ENCODE measurements around the gene CADPS2. TPM values are rescaled to one million over a fixed set of nuclear protein-coding genes. Genes with fewer than 3 reads are reported as not detected.

Gene CADPS2
- total RNA-seq, 2 experiments from 2014 or later, result not detected

DNA sequence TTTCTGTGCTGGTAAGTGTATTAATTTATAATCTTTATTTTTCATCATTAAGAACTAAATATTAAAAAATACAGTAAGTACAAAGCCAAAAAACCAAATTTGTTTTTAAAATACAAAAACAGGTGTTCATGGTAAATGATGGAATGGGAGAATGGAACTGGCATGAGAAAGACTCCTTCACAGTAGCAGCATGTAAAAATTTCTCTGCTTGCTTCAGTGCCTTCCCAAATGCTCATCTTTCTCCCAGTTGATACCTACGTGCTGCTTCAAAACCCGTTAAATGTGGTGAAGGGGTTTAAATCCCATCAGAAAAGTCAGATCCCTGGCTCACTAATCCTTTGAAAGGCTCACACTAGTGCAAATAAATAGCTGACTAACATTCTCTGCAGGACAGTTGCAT is 191.6 kb downstream of the CADPS2 start:
- no peak for ATAC-seq (ENCODE audit: poor library complexity)
- no peak for DNase-seq
- Histone ChIP-seq H3K4me3 (ENCODE audit: low read length) (no peak overlapping the region), H3K4me1 (ENCODE audit: insufficient read depth, low read length) (no peaks in the 10 kb centered on the region), H3K36me3 (ENCODE audit: insufficient read depth, low read length) (no peaks in the 10 kb centered on the region), H3K9me3 (ENCODE audit: control insufficient read depth in 1 of 2, insufficient read depth in 1 of 2, low read length in 2 of 2) (peaks cover 0 to 20% of the 10 kb centered on the region in 2 experiments), H3K27me3 (ENCODE audit: control insufficient read depth in 1 of 2, insufficient read depth in 2 of 2, low read length in 2 of 2) (no peaks in the 10 kb centered on the region), H3K27ac (ENCODE audit: low read depth in 1 of 2, low read length in 2 of 2) (no peak overlapping the region)
- H3K27me3 Mint-ChIP-seq, result no peaks in the 10 kb centered on the region
- intact Hi-C loops (cut with DNase I, micrococcal nuclease), result no loop called here
- H3K4me3 Mint-ChIP-seq, result no peak overlapping the region
- ChIA-PET POLR2A (no interaction called here), CTCF (no interaction called here)
- H3K9me3 Mint-ChIP-seq, result peaks cover 11% of the 10 kb centered on the region
- H3K36me3 Mint-ChIP-seq (ENCODE audit: low read depth), result no peaks in the 10 kb centered on the region
- no peak overlapping the region for H3K27ac Mint-ChIP-seq
- no peaks in the 10 kb centered on the region for H3K4me1 Mint-ChIP-seq (ENCODE audit: low read depth)
- TF ChIP-seq, protein P1, sequence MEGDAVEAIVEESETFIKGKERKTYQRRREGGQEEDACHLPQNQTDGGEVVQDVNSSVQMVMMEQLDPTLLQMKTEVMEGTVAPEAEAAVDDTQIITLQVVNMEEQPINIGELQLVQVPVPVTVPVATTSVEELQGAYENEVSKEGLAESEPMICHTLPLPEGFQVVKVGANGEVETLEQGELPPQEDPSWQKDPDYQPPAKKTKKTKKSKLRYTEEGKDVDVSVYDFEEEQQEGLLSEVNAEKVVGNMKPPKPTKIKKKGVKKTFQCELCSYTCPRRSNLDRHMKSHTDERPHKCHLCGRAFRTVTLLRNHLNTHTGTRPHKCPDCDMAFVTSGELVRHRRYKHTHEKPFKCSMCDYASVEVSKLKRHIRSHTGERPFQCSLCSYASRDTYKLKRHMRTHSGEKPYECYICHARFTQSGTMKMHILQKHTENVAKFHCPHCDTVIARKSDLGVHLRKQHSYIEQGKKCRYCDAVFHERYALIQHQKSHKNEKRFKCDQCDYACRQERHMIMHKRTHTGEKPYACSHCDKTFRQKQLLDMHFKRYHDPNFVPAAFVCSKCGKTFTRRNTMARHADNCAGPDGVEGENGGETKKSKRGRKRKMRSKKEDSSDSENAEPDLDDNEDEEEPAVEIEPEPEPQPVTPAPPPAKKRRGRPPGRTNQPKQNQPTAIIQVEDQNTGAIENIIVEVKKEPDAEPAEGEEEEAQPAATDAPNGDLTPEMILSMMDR (IDR thresholded peaks at IDR 0.05), result no peak

DNA sequence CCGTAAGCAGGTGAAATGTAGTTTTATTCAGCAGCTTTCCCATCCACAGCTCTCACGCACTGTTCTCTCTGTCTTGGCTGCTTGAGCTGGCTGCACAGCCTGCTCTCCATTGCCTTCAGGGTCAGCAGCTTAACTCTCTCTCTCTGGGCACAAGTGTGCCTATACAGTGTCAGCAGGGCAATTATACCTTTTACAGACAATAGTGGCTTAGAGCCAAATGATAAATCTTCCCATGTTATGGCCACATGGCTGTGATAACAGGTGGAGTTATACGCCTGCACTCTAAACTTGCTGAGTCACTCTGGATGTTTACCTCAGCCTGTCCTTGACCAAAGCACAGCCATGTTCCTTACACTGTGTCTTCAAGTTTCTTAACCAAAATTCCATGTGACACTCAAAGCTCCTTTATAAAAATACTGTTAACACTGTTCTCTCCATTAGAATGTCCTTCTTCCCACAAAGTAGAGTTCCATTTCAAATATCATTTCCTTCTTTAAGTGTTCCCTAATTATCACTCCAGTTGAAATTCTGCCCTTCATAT is 193.4 kb downstream of the CADPS2 start:
- H3K4me3 Mint-ChIP-seq, result no peak overlapping the region

DNA sequence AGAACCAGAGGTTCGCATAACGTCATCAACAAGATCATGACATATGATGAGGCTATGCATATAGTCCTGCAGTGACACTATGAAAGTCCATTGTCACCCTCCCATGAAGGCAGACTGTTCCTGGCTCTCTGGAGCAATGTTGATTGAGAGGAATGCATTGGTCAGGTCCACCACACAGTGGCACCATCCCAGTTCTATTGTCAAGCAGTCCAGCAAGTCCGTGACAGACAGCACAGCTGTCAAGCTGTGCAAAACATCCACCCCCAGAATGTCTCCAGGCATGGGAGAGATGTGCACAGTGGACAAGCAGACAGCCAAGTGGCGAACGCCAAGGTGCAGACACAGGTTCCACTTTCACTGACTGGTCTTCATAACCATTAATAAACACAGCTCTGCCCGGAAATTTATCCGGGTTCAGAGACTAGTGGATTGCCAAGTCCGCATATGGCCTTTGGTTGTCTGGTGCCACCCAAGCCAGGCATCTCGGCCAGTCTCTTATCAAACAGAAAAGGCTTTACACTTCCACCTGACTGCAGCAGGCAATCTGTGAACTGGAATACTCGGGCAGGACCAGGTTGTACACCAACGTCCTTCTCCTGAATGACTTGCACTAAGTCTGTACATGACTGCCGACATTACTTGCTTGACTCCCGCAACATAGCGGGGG is 194.6 kb downstream of the CADPS2 start:
- no peaks in the 10 kb centered on the region for H3K27me3 Mint-ChIP-seq
- Histone ChIP-seq H3K27me3 (ENCODE audit: control insufficient read depth in 1 of 2, insufficient read depth in 2 of 2, low read length in 2 of 2) (no peaks in the 10 kb centered on the region), H3K4me1 (ENCODE audit: insufficient read depth, low read length) (no peaks in the 10 kb centered on the region), H3K4me3 (ENCODE audit: low read length) (no peak overlapping the region), H3K9me3 (ENCODE audit: control insufficient read depth in 1 of 2, insufficient read depth in 1 of 2, low read length in 2 of 2) (peaks cover 0 to 25% of the 10 kb centered on the region in 2 experiments), H3K27ac (ENCODE audit: low read depth in 1 of 2, low read length in 2 of 2) (no peak overlapping the region), H3K36me3 (ENCODE audit: insufficient read depth, low read length) (no peaks in the 10 kb centered on the region)
- DNase-seq, result no peak
- POLR2A ChIA-PET, result no interaction called here
- intact Hi-C loops (cut with DNase I, micrococcal nuclease), result no loop called here
- H3K9me3 Mint-ChIP-seq, result peaks cover 9% of the 10 kb centered on the region
- H3K27ac Mint-ChIP-seq, result no peak overlapping the region
- H3K36me3 Mint-ChIP-seq (ENCODE audit: low read depth), result no peaks in the 10 kb centered on the region
- H3K4me1 Mint-ChIP-seq (ENCODE audit: low read depth), result no peaks in the 10 kb centered on the region
- CTCF ChIA-PET, result no interaction called here
- H3K4me3 Mint-ChIP-seq, result no peak overlapping the region
- no peak for ATAC-seq (ENCODE audit: poor library complexity)
- TF ChIP-seq, protein P1 (IDR thresholded peaks at IDR 0.05), result no peak

More for the DNA sequence above, 193.4 kb downstream of the CADPS2 start:
- peaks cover 0 to 25% of the 10 kb centered on the region in 2 experiments for H3K9me3 ChIP-seq (ENCODE audit: control insufficient read depth in 1 of 2, insufficient read depth in 1 of 2, low read length in 2 of 2)
- Mint-ChIP-seq H3K4me1 (ENCODE audit: low read depth) (no peaks in the 10 kb centered on the region), H3K27ac (no peak overlapping the region), H3K27me3 (no peaks in the 10 kb centered on the region), H3K9me3 (peaks cover 9% of the 10 kb centered on the region), H3K36me3 (ENCODE audit: low read depth) (no peaks in the 10 kb centered on the region)
- no peaks in the 10 kb centered on the region for H3K4me1 ChIP-seq (ENCODE audit: insufficient read depth, low read length)
- ChIA-PET POLR2A (no interaction called here), CTCF (no interaction called here)
- DNase-seq (no peak), ATAC-seq (ENCODE audit: poor library complexity) (no peak)
- H3K36me3 ChIP-seq (ENCODE audit: insufficient read depth, low read length), result no peaks in the 10 kb centered on the region
- TF ChIP-seq, protein P1 (IDR thresholded peaks at IDR 0.05), result no peak
- no peaks in the 10 kb centered on the region for H3K27me3 ChIP-seq (ENCODE audit: control insufficient read depth in 1 of 2, insufficient read depth in 2 of 2, low read length in 2 of 2)
- H3K4me3 ChIP-seq (ENCODE audit: low read length), result no peak overlapping the region
- H3K27ac ChIP-seq (ENCODE audit: low read depth in 1 of 2, low read length in 2 of 2), result no peak overlapping the region
- intact Hi-C loops (cut with DNase I, micrococcal nuclease), result no loop called here

Measured in CD4-positive, alpha-beta T cell (primary cell).